ENCODE results near the gene NTN3.

- TF ChIP-seq, protein P1, sequence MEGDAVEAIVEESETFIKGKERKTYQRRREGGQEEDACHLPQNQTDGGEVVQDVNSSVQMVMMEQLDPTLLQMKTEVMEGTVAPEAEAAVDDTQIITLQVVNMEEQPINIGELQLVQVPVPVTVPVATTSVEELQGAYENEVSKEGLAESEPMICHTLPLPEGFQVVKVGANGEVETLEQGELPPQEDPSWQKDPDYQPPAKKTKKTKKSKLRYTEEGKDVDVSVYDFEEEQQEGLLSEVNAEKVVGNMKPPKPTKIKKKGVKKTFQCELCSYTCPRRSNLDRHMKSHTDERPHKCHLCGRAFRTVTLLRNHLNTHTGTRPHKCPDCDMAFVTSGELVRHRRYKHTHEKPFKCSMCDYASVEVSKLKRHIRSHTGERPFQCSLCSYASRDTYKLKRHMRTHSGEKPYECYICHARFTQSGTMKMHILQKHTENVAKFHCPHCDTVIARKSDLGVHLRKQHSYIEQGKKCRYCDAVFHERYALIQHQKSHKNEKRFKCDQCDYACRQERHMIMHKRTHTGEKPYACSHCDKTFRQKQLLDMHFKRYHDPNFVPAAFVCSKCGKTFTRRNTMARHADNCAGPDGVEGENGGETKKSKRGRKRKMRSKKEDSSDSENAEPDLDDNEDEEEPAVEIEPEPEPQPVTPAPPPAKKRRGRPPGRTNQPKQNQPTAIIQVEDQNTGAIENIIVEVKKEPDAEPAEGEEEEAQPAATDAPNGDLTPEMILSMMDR (IDR thresholded peaks at IDR 0.05) = no peak
- TF ChIP-seq POLR2A (IDR thresholded peaks at IDR 0.05) = no peak
Observed at GRCh38 chr16:2464333-2464732, 6.8 kb upstream of the NTN3 start.
